ENCODE data around the gene VWC2. TPM values are rescaled to one million over a fixed set of nuclear protein-coding genes. Genes with fewer than 3 reads are reported as not detected.

VWC2 gene
- total RNA-seq: not detected in 2 replicates

GRCh38 chr7:49773218-49773935 lies at the start of gene VWC2:
VWC2 (plus strand) TSS chr7:49773638; CDS start chr7:49775436, 1,798 bp downstream.

All from hair follicular keratinocyte (primary cell).